Mesenchymal stem cell (in vitro differentiated cells and primary cell): Measurements from ENCODE around the gene ATG2A.

Experiments
- DNase-seq: peaks from one replicate; pipeline ENCODE4 v3.0.0-alpha.2; 2013
- H2AFZ ChIP-seq: one replicate; pipeline ENCODE4 v1.6.1; 2013; ENCODE audit warnings: low read depth, mild to moderate bottlenecking, control low read depth, inconsistent platforms, low read length, moderate library complexity
- H2AK5ac ChIP-seq: 2 replicates; pipeline ENCODE4 v1.6.1; 2013; ENCODE audit warnings: low read length, moderate library complexity, mild to moderate bottlenecking, inconsistent platforms; ENCODE audit not compliant: severe bottlenecking
- H2BK120ac ChIP-seq: one replicate; pipeline ENCODE4 v1.6.1; 2013; ENCODE audit warnings: low read depth, mild to moderate bottlenecking, inconsistent platforms, low read length, moderate library complexity
- H2BK12ac ChIP-seq, 2 experiments: one replicate each; pipeline ENCODE4 v1.6.1; 2013; ENCODE audit warnings: inconsistent platforms in 2 of 2, low read length in 2 of 2, mild to moderate bottlenecking in 2 of 2, moderate library complexity in 2 of 2, control low read depth in 1 of 2
- H2BK15ac ChIP-seq: one replicate; pipeline ENCODE4 v1.6.1; 2013; ENCODE audit warnings: mild to moderate bottlenecking, low read depth, inconsistent platforms; ENCODE audit not compliant: poor library complexity, severe bottlenecking
- H2BK5ac ChIP-seq: 2 replicates; pipeline ENCODE4 v1.6.1; 2013; ENCODE audit warnings: low read depth, mild to moderate bottlenecking, low read length, control low read depth, inconsistent platforms; ENCODE audit not compliant: poor library complexity, severe bottlenecking
- H3K14ac ChIP-seq, 2 experiments: one replicate each; pipeline ENCODE4 v1.6.1; 2013; ENCODE audit warnings: inconsistent platforms in 2 of 2, low read length in 2 of 2, control low read depth in 1 of 2, mild to moderate bottlenecking in 1 of 2, moderate library complexity in 1 of 2
- H3K18ac ChIP-seq, 2 experiments: one replicate each; pipeline ENCODE4 v1.6.1; 2013; ENCODE audit warnings: inconsistent platforms in 2 of 2, low read length in 2 of 2, control low read depth in 1 of 2, low read depth in 1 of 2, mild to moderate bottlenecking in 1 of 2
- H3K23ac ChIP-seq, 2 experiments: one replicate each; pipeline ENCODE4 v1.6.1; 2013; ENCODE audit warnings: inconsistent platforms in 2 of 2, low read length in 2 of 2, mild to moderate bottlenecking in 2 of 2, moderate library complexity in 2 of 2, control low read depth in 1 of 2
- H3K27ac ChIP-seq: 2 replicates; pipeline ENCODE4 v1.5.1; 2013; ENCODE audit warnings: mild to moderate bottlenecking, moderate library complexity, low read length, control low read depth, inconsistent platforms; ENCODE audit not compliant: poor library complexity, severe bottlenecking
- H3K27me3 ChIP-seq, 2 experiments: 2 replicates each; pipeline versions ENCODE4 v1.6.1 to v1.7.0; 2013; ENCODE audit warnings: low read length in 2 of 2, mild to moderate bottlenecking in 2 of 2, moderate library complexity in 2 of 2, control low read depth in 1 of 2, inconsistent platforms in 1 of 2; ENCODE audit not compliant: control insufficient read depth in 1 of 2, insufficient read depth in 1 of 2
- H3K36me3 ChIP-seq, 2 experiments: 2 replicates each; pipeline versions ENCODE4 v1.6.1 to v1.7.0; 2013; ENCODE audit warnings: low read length in 2 of 2, control low read depth in 1 of 2, inconsistent platforms in 1 of 2, low read depth in 1 of 2, mild to moderate bottlenecking in 1 of 2; ENCODE audit not compliant: insufficient read depth in 2 of 2, control insufficient read depth in 1 of 2
- H3K4ac ChIP-seq, 2 experiments: one replicate each; pipeline ENCODE4 v1.6.1; 2013; ENCODE audit warnings: inconsistent platforms in 2 of 2, low read length in 2 of 2, mild to moderate bottlenecking in 2 of 2, moderate library complexity in 2 of 2, control low read depth in 1 of 2, low read depth in 1 of 2
- H3K4me1 ChIP-seq: 2 replicates; pipeline ENCODE4 v1.6.1; 2013; ENCODE audit warnings: low read depth, low read length, control low read depth; ENCODE audit not compliant: control insufficient read depth, insufficient read depth
- H3K4me2 ChIP-seq: 2 replicates; pipeline ENCODE4 v1.6.1; 2013; ENCODE audit warnings: low read length, mild to moderate bottlenecking, inconsistent platforms; ENCODE audit not compliant: poor library complexity, severe bottlenecking
- H3K4me3 ChIP-seq, 2 experiments: 2 replicates each; pipeline versions ENCODE4 v1.5.1 to v1.7.0; 2013; ENCODE audit warnings: low read length in 2 of 2, mild to moderate bottlenecking in 2 of 2, control low read depth in 1 of 2, low read depth in 1 of 2; ENCODE audit not compliant: insufficient read depth in 1 of 2
- H3K79me1 ChIP-seq: replicated peaks from 2 replicates; pipeline ENCODE4 v1.6.1; 2013; ENCODE audit warnings: mild to moderate bottlenecking, control low read depth, low read length, inconsistent platforms; ENCODE audit not compliant: poor library complexity, severe bottlenecking
- H3K9ac ChIP-seq: 2 replicates; pipeline ENCODE4 v1.7.0; 2013; ENCODE audit warnings: mild to moderate bottlenecking, low read length, moderate library complexity
- H3K9me3 ChIP-seq: 2 replicates; pipeline ENCODE4 v1.7.0; 2013; ENCODE audit warnings: mild to moderate bottlenecking, low read length; ENCODE audit not compliant: control insufficient read depth
- H4K8ac ChIP-seq: one replicate; pipeline ENCODE4 v1.6.1; 2013; ENCODE audit warnings: inconsistent platforms, mild to moderate bottlenecking, low read length, moderate library complexity
- H4K91ac ChIP-seq: one replicate; pipeline ENCODE4 v1.6.1; 2013; ENCODE audit warnings: mild to moderate bottlenecking, low read length, inconsistent platforms
- WGBS: methylation state at CpG from one replicate; pipeline ENCODE4 v1.1.7; 2013; ENCODE audit warnings: mixed read lengths; 5-methylcytosine and 5-hydroxymethylcytosine counted together

The ATG2A gene

GRCh38 chr11:64894070-64894811 lies 22.8 kb downstream of the ATG2A start:
- Histone ChIP-seq H3K4ac (peak overlapping the region in 1 of 2 experiments; percentile 41), H2AK5ac (no peak overlapping the region), H3K9ac (no peak overlapping the region), H2BK12ac (peak overlapping the region in 1 of 2 experiments; percentile 68), H3K36me3 (peaks cover 43 to 46% of the 10 kb centered on the region in 2 experiments), H3K4me2 (no peak overlapping the region), H3K9me3 (no peaks in the 10 kb centered on the region), H2AFZ (peak overlapping the region; percentile 32), H3K18ac (peak overlapping the region in 1 of 2 experiments; percentile 86), H2BK15ac (no peak overlapping the region), H3K4me3 (no peak overlapping the region), H3K23ac (no peak overlapping the region), H3K27ac (no peak overlapping the region), H2BK120ac (no peak overlapping the region), H3K79me1 (no peaks in the 10 kb centered on the region), H3K14ac (peak overlapping the region in 1 of 2 experiments; percentile 37), H4K91ac (no peak overlapping the region), H2BK5ac (no peak overlapping the region), H3K4me1 (peaks cover 14% of the 10 kb centered on the region), H3K27me3 (no peaks in the 10 kb centered on the region), H4K8ac (no peak overlapping the region)
- WGBS = 42% methylated on average over 12 of the region's 14 CpGs
- DNase-seq = peak; percentile 66

GRCh38 chr11:64893194-64894069 lies 23.6 kb downstream of the ATG2A start:
- no peak overlapping the region for H3K27ac ChIP-seq
- no peak overlapping the region for H3K23ac ChIP-seq
- no peak overlapping the region for H2AFZ ChIP-seq
- H4K91ac ChIP-seq = peak overlapping the region; percentile 3
- peaks cover 37 to 39% of the 10 kb centered on the region in 2 experiments for H3K36me3 ChIP-seq
- no peak overlapping the region for H3K4me2 ChIP-seq
- no peak for DNase-seq
- H2BK12ac ChIP-seq = peak overlapping the region in 1 of 2 experiments; percentile 25
- no peak overlapping the region for H2BK5ac ChIP-seq
- H3K14ac ChIP-seq = no peak overlapping the region
- H4K8ac ChIP-seq = no peak overlapping the region
- H2BK15ac ChIP-seq = no peak overlapping the region
- no peak overlapping the region for H2BK120ac ChIP-seq
- no peak overlapping the region for H3K4me3 ChIP-seq
- H3K27me3 ChIP-seq = no peaks in the 10 kb centered on the region
- peaks cover 20% of the 10 kb centered on the region for H3K4me1 ChIP-seq
- H3K18ac ChIP-seq = peak overlapping the region in 1 of 2 experiments; percentile 86
- H3K79me1 ChIP-seq = no peaks in the 10 kb centered on the region
- WGBS = 92% methylated on average over 25 of the region's 25 CpGs
- no peaks in the 10 kb centered on the region for H3K9me3 ChIP-seq
- H3K9ac ChIP-seq = no peak overlapping the region
- no peak overlapping the region for H3K4ac ChIP-seq
- H2AK5ac ChIP-seq = no peak overlapping the region

DNA sequence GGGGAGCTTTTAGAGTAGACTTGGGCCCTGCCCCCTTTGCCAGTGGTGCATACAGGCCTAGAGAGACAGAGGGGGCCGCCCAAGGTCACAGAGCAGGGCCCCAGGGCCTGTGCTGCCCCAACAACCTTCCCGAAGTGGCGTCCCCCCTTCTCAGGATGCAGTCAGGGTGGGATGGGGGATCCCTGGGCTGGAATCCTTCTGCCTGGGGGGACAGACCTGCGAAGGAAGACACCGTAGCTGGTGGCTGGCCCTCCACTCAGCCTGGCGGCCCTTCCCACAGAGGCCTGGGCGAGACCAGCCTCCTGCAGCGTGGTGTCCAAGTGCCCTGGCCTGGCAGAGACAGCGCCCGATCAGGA lies 24.2 kb downstream of the ATG2A start:
- H3K9ac ChIP-seq = no peak overlapping the region
- DNase-seq = no peak
- no peak overlapping the region for H4K8ac ChIP-seq
- H2AFZ ChIP-seq = no peak overlapping the region
- H2AK5ac ChIP-seq = peak overlapping the region; percentile 34
- H3K27ac ChIP-seq = no peak overlapping the region
- H3K18ac ChIP-seq = no peak overlapping the region
- H4K91ac ChIP-seq = no peak overlapping the region
- H3K4me1 ChIP-seq = peaks cover 25% of the 10 kb centered on the region
- H2BK120ac ChIP-seq = no peak overlapping the region
- H3K23ac ChIP-seq = no peak overlapping the region
- H3K27me3 ChIP-seq = no peaks in the 10 kb centered on the region
- no peak overlapping the region for H2BK15ac ChIP-seq
- H3K79me1 ChIP-seq = no peaks in the 10 kb centered on the region
- no peak overlapping the region for H3K4me3 ChIP-seq
- no peak overlapping the region for H3K14ac ChIP-seq
- peaks cover 30 to 33% of the 10 kb centered on the region in 2 experiments for H3K36me3 ChIP-seq
- WGBS = 95% methylated on average over 10 of the region's 10 CpGs
- no peaks in the 10 kb centered on the region for H3K9me3 ChIP-seq
- H3K4me2 ChIP-seq = no peak overlapping the region
- H2BK5ac ChIP-seq = no peak overlapping the region
- H2BK12ac ChIP-seq = no peak overlapping the region
- no peak overlapping the region for H3K4ac ChIP-seq

DNA sequence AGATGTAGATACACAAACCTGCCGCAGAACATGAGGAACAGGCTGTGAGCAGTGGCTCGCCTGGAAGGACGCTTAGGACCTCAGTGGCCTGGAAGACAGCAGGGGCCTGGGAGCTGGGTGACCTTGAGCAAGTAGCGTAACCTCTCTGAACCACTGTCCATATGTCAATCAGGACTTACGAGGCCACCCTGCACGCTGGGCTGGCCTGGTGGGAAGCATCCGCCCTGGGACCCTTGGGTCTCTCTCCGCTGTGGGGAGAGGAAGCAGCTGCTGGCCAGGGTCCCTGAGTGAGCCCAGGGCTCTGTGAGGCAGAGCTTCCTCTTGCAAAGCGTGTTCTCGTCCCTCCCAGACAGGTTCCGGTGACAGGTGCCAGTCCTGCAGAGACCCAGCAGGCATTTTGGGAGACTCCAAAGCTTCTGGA lies 24.6 kb downstream of the ATG2A start:
- Histone ChIP-seq H3K36me3 (peaks cover 28 to 29% of the 10 kb centered on the region in 2 experiments), H2AK5ac (no peak overlapping the region), H2AFZ (no peak overlapping the region), H4K91ac (peak overlapping the region; percentile 40), H3K9ac (no peak overlapping the region), H3K4ac (no peak overlapping the region), H4K8ac (no peak overlapping the region), H2BK120ac (no peak overlapping the region), H2BK12ac (no peak overlapping the region), H2BK5ac (no peak overlapping the region), H3K9me3 (no peaks in the 10 kb centered on the region), H3K18ac (no peak overlapping the region), H3K23ac (no peak overlapping the region), H3K4me3 (no peak overlapping the region), H2BK15ac (no peak overlapping the region), H3K4me1 (peaks cover 27% of the 10 kb centered on the region), H3K14ac (no peak overlapping the region), H3K4me2 (no peak overlapping the region), H3K27me3 (no peaks in the 10 kb centered on the region), H3K79me1 (no peaks in the 10 kb centered on the region), H3K27ac (no peak overlapping the region)
- no peak for DNase-seq
- WGBS = 90% methylated on average over 11 of the region's 11 CpGs
